ENCODE data around the gene MAP10. TPM values are rescaled to one million over a fixed set of nuclear protein-coding genes. Genes with fewer than 3 reads are reported as not detected.

MAP10 gene
- total RNA-seq = 3.2 and 3.6 TPM in 2 replicates
- long read RNA-seq, transcript MAP10-201 (1 exons, 3,516 nt) = major isoform, 9 of 9 reads
- long read RNA-seq, partial matches to known transcripts = 0 of 9 reads
- long read RNA-seq, other reads (novel, unspliced or antisense) = 0 of 9 reads

- no peak for TF ChIP-seq CTCF (IDR thresholded peaks at IDR 0.05; ENCODE audit: unreplicated experiment)
- Mint-ChIP-seq H3K9me3 (ENCODE audit: low read depth) (peaks cover 5% of the 10 kb centered on the region), H3K4me3 (ENCODE audit: low read depth) (peak within 1 kb of the TSS; percentile 81), H3K27me3 (no peaks in the 10 kb centered on the region), H3K4me1 (ENCODE audit: low read depth) (no peaks in the 10 kb centered on the region), H3K27ac (peak within 1 kb of the TSS; percentile 95), H3K36me3 (ENCODE audit: insufficient read depth) (peaks cover 1% of the 10 kb centered on the region)
- peak; percentile 24 for DNase-seq (ENCODE audit: low spot score, unreplicated experiment)
Observed at GRCh38 chr1:232805269-232806185, at the start of gene MAP10. Gene MAP10 (plus strand): TSS chr1:232805416. CDS start chr1:232805450, 34 bp downstream.

- H3K36me3 Mint-ChIP-seq (ENCODE audit: insufficient read depth) = no peaks in the 10 kb centered on the region
- peaks cover 11% of the 10 kb centered on the region for H3K9me3 Mint-ChIP-seq (ENCODE audit: low read depth)
- no peak overlapping the region for H3K27ac Mint-ChIP-seq
- no peak for TF ChIP-seq CTCF (IDR thresholded peaks at IDR 0.05; ENCODE audit: unreplicated experiment)
- no peak overlapping the region for H3K4me3 Mint-ChIP-seq (ENCODE audit: low read depth)
- no peaks in the 10 kb centered on the region for H3K27me3 Mint-ChIP-seq
- DNase-seq (ENCODE audit: low spot score, unreplicated experiment) = no peak
- H3K4me1 Mint-ChIP-seq (ENCODE audit: low read depth) = peaks cover 17% of the 10 kb centered on the region
Observed at GRCh38 chr1:232764458-232765251, 40.6 kb upstream of the MAP10 start.

GRCh38 chr1:232765542-232765941 is 39.7 kb upstream of the MAP10 start:
- H3K9me3 Mint-ChIP-seq (ENCODE audit: low read depth) = peaks cover 11% of the 10 kb centered on the region
- H3K27me3 Mint-ChIP-seq = no peaks in the 10 kb centered on the region
- H3K36me3 Mint-ChIP-seq (ENCODE audit: insufficient read depth) = no peaks in the 10 kb centered on the region
- H3K27ac Mint-ChIP-seq = no peak overlapping the region
- TF ChIP-seq CTCF (IDR thresholded peaks at IDR 0.05; ENCODE audit: unreplicated experiment) = no peak
- no peak overlapping the region for H3K4me3 Mint-ChIP-seq (ENCODE audit: low read depth)
- peaks cover 17% of the 10 kb centered on the region for H3K4me1 Mint-ChIP-seq (ENCODE audit: low read depth)
- DNase-seq (ENCODE audit: low spot score, unreplicated experiment) = no peak

- no peaks in the 10 kb centered on the region for H3K36me3 Mint-ChIP-seq (ENCODE audit: insufficient read depth)
- peaks cover 11% of the 10 kb centered on the region for H3K9me3 Mint-ChIP-seq (ENCODE audit: low read depth)
- no peak for DNase-seq (ENCODE audit: low spot score, unreplicated experiment)
- peaks cover 17% of the 10 kb centered on the region for H3K4me1 Mint-ChIP-seq (ENCODE audit: low read depth)
- TF ChIP-seq CTCF (IDR thresholded peaks at IDR 0.05; ENCODE audit: unreplicated experiment) = no peak
- no peak overlapping the region for H3K27ac Mint-ChIP-seq
- no peaks in the 10 kb centered on the region for H3K27me3 Mint-ChIP-seq
- no peak overlapping the region for H3K4me3 Mint-ChIP-seq (ENCODE audit: low read depth)
Observed at GRCh38 chr1:232766241-232766890, 38.9 kb upstream of the MAP10 start.

- Mint-ChIP-seq H3K27ac (no peak overlapping the region), H3K4me3 (ENCODE audit: low read depth) (no peak overlapping the region), H3K9me3 (ENCODE audit: low read depth) (peaks cover 11% of the 10 kb centered on the region), H3K4me1 (ENCODE audit: low read depth) (peaks cover 17% of the 10 kb centered on the region), H3K27me3 (no peaks in the 10 kb centered on the region), H3K36me3 (ENCODE audit: insufficient read depth) (no peaks in the 10 kb centered on the region)
- TF ChIP-seq CTCF (IDR thresholded peaks at IDR 0.05; ENCODE audit: unreplicated experiment) = no peak
- DNase-seq (ENCODE audit: low spot score, unreplicated experiment) = no peak
Observed at GRCh38 chr1:232766904-232767303, 38.3 kb upstream of the MAP10 start.
